ENCODE results near the gene CEP85.

DNA sequence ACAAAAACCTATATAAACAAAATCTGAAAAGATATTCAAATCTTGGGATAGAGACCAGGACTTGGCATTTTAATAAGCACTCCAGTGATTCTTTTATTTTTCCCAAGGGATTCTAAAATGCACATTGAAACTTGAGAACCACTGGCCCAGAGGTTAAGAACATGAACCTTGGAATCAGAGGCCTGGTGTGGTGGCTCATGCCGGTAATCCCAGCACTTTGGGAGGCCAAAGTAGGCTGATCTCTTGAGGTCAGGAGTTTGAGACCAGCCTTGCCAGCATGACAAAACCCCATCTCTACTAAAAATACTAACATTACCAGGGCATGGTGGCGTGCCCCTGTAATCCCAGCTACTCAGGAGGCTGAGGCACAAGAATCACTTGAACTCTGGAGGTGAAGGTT lies 12.9 kb upstream of the CEP85 start:
- TF ChIP-seq, protein P1, sequence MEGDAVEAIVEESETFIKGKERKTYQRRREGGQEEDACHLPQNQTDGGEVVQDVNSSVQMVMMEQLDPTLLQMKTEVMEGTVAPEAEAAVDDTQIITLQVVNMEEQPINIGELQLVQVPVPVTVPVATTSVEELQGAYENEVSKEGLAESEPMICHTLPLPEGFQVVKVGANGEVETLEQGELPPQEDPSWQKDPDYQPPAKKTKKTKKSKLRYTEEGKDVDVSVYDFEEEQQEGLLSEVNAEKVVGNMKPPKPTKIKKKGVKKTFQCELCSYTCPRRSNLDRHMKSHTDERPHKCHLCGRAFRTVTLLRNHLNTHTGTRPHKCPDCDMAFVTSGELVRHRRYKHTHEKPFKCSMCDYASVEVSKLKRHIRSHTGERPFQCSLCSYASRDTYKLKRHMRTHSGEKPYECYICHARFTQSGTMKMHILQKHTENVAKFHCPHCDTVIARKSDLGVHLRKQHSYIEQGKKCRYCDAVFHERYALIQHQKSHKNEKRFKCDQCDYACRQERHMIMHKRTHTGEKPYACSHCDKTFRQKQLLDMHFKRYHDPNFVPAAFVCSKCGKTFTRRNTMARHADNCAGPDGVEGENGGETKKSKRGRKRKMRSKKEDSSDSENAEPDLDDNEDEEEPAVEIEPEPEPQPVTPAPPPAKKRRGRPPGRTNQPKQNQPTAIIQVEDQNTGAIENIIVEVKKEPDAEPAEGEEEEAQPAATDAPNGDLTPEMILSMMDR (IDR thresholded peaks at IDR 0.05 in 2 of 3, conservative IDR thresholded peaks at IDR 0.05 in 1 of 3; ENCODE audit: control insufficient read depth in 2 of 3, extremely low read depth in 1 of 3, insufficient read depth in 1 of 3, low read depth in 3 of 3, low read length in 3 of 3), result no peak
- TF ChIP-seq KDM1A (IDR thresholded peaks at IDR 0.05; ENCODE audit: borderline replicate concordance) (no peak), SRF (IDR thresholded peaks at IDR 0.05; ENCODE audit: low read depth in 2 of 2, low read length in 2 of 2) (no peak), POLR2AphosphoS2 (IDR thresholded peaks at IDR 0.05; ENCODE audit: low read depth, low read length) (no peak), TCF12 (IDR thresholded peaks at IDR 0.05; ENCODE audit: low read depth, low read length) (no peak), STAT3 (IDR thresholded peaks at IDR 0.05; ENCODE audit: low read depth, low read length) (no peak), RCOR1 (conservative IDR thresholded peaks at IDR 0.05; ENCODE audit: low read depth, low read length) (no peak), SUZ12 (IDR thresholded peaks at IDR 0.05; ENCODE audit: unreplicated experiment) (no peak), ZNF274 (IDR thresholded peaks at IDR 0.05; ENCODE audit: insufficient read depth, insufficient read length) (no peak), RAD51 (IDR thresholded peaks at IDR 0.05) (no peak), JUNB (IDR thresholded peaks at IDR 0.05) (no peak)
